Skeletal muscle tissue (tissue), 4 donors: ENCODE results near the gene KCNK7. TPM values are rescaled to one million over a fixed set of nuclear protein-coding genes. Genes with fewer than 3 reads are reported as not detected.

Source experiments
- H3K27ac ChIP-seq: one replicate; pipeline ENCODE4 v1.7.0; 2013; ENCODE audit warnings: mild to moderate bottlenecking, low read depth, low read length, inconsistent platforms
- H3K27me3 ChIP-seq, 3 donors: one replicate each; pipeline ENCODE4 v1.7.0; 2013; ENCODE audit warnings: low read length in 3 of 3; ENCODE audit not compliant: control insufficient read depth in 3 of 3, insufficient read depth in 3 of 3
- H3K36me3 ChIP-seq, 3 donors: one replicate each; pipeline ENCODE4 v1.7.0; 2013; ENCODE audit warnings: low read length in 3 of 3; ENCODE audit not compliant: control insufficient read depth in 3 of 3, insufficient read depth in 3 of 3
- H3K4me1 ChIP-seq, 3 donors: one replicate each; pipeline ENCODE4 v1.7.0; 2013; ENCODE audit warnings: low read length in 3 of 3, mild to moderate bottlenecking in 3 of 3; ENCODE audit not compliant: control insufficient read depth in 3 of 3, insufficient read depth in 3 of 3
- H3K4me3 ChIP-seq, 3 donors: one replicate each; pipeline ENCODE4 v1.7.0; 2013; ENCODE audit warnings: low read length in 3 of 3
- H3K9ac ChIP-seq, 3 donors: one replicate each; pipeline ENCODE4 v1.7.0; 2013; ENCODE audit warnings: low read length in 3 of 3, mild to moderate bottlenecking in 3 of 3, moderate library complexity in 2 of 3, low read depth in 1 of 3
- H3K9me3 ChIP-seq, 3 donors: one replicate each; pipeline ENCODE4 v1.7.0; 2013; ENCODE audit warnings: low read length in 3 of 3; ENCODE audit not compliant: control insufficient read depth in 3 of 3
- total RNA-seq: library from RNA; depleted of rRNA; stranded (reverse); fragments of >200 nt; gene quantifications from one replicate; pipeline ENCODE4 v1.2.3, GENCODE V29; 2014
- donor health status: Osteomylitis.

Gene KCNK7
- total RNA-seq, 1 donor from 2014 or later, result not detected

- H3K27ac ChIP-seq, result peak overlapping the region; percentile 97
- H3K36me3 ChIP-seq, result peaks cover 34 to 42% (median 40%) of the 10 kb centered on the region in 3 donors
- H3K4me3 ChIP-seq, result peak overlapping the region in 1 of 3 donors; percentile 13
- H3K4me1 ChIP-seq, result peaks cover 69 to 84% (median 80%) of the 10 kb centered on the region in 3 donors
- peak overlapping the region in 1 of 3 donors; percentile 16 for H3K9ac ChIP-seq
- no peaks in the 10 kb centered on the region for H3K27me3 ChIP-seq
- H3K9me3 ChIP-seq, result no peaks in the 10 kb centered on the region
Observed at GRCh38 chr11:65589444-65590239, 6.0 kb downstream of the KCNK7 start.

GRCh38 chr11:65588199-65589054, 7.2 kb downstream of the KCNK7 start:
- Histone ChIP-seq H3K27me3 (no peaks in the 10 kb centered on the region), H3K27ac (peak overlapping the region; percentile 97), H3K4me1 (peaks cover 60 to 85% (median 81%) of the 10 kb centered on the region in 3 donors), H3K9ac (peak overlapping the region; percentile 69 to 87 (median 71)), H3K9me3 (no peaks in the 10 kb centered on the region), H3K36me3 (peaks cover 41 to 52% (median 51%) of the 10 kb centered on the region in 3 donors), H3K4me3 (peak overlapping the region; percentile 26 to 60 (median 59))

GRCh38 chr11:65586676-65587075, 8.9 kb downstream of the KCNK7 start:
- H3K36me3 ChIP-seq, result peaks cover 50 to 56% (median 56%) of the 10 kb centered on the region in 3 donors
- peak overlapping the region in 2 of 3 donors; percentile 69 to 87 for H3K9ac ChIP-seq
- H3K9me3 ChIP-seq, result no peaks in the 10 kb centered on the region
- H3K27me3 ChIP-seq, result no peaks in the 10 kb centered on the region
- H3K4me3 ChIP-seq, result peak overlapping the region in 2 of 3 donors; percentile 17 to 36
- peak overlapping the region; percentile 97 for H3K27ac ChIP-seq
- peaks cover 50 to 87% (median 75%) of the 10 kb centered on the region in 3 donors for H3K4me1 ChIP-seq

- Histone ChIP-seq H3K9me3 (no peaks in the 10 kb centered on the region), H3K27me3 (no peaks in the 10 kb centered on the region), H3K4me3 (peak overlapping the region in 2 of 3 donors; percentile 11 to 17)
Observed at GRCh38 chr11:65586247-65586630, 9.4 kb downstream of the KCNK7 start.

GRCh38 chr11:65585396-65586246, 10.0 kb downstream of the KCNK7 start:
- Histone ChIP-seq H3K4me3 (peak overlapping the region in 2 of 3 donors; percentile 11 to 17), H3K9ac (peak overlapping the region; percentile 52 to 87 (median 69)), H3K9me3 (no peaks in the 10 kb centered on the region), H3K36me3 (peaks cover 56 to 62% (median 62%) of the 10 kb centered on the region in 3 donors), H3K27me3 (no peaks in the 10 kb centered on the region), H3K4me1 (peaks cover 50 to 96% (median 79%) of the 10 kb centered on the region in 3 donors), H3K27ac (peak overlapping the region; percentile 97)

More at GRCh38 chr11:65586247-65586630, 9.4 kb downstream of the KCNK7 start:
- Histone ChIP-seq H3K27ac (peak overlapping the region; percentile 97), H3K4me1 (peaks cover 50 to 91% (median 76%) of the 10 kb centered on the region in 3 donors), H3K36me3 (peaks cover 51 to 58% (median 57%) of the 10 kb centered on the region in 3 donors), H3K9ac (peak overlapping the region; percentile 52 to 87 (median 69))

- Histone ChIP-seq H3K36me3 (peaks cover 56 to 64% (median 62%) of the 10 kb centered on the region in 3 donors), H3K27ac (peak overlapping the region; percentile 7), H3K4me1 (peaks cover 43 to 96% (median 81%) of the 10 kb centered on the region in 3 donors), H3K9me3 (no peaks in the 10 kb centered on the region), H3K27me3 (no peaks in the 10 kb centered on the region), H3K9ac (peak overlapping the region in 1 of 3 donors; percentile 25), H3K4me3 (no peak overlapping the region)
Observed at GRCh38 chr11:65584723-65585171, 10.9 kb downstream of the KCNK7 start.

- Histone ChIP-seq H3K4me3 (peak overlapping the region in 1 of 3 donors; percentile 2), H3K27me3 (no peaks in the 10 kb centered on the region), H3K36me3 (peaks cover 58 to 68% (median 66%) of the 10 kb centered on the region in 3 donors), H3K27ac (peak overlapping the region; percentile 15), H3K9ac (peak overlapping the region in 1 of 3 donors; percentile 25), H3K4me1 (peaks cover 43 to 96% (median 80%) of the 10 kb centered on the region in 3 donors), H3K9me3 (no peaks in the 10 kb centered on the region)
Observed at GRCh38 chr11:65584106-65584505, 11.5 kb downstream of the KCNK7 start.

- H3K27ac ChIP-seq, result peak overlapping the region; percentile 76
- H3K27me3 ChIP-seq, result no peaks in the 10 kb centered on the region
- H3K4me3 ChIP-seq, result no peak overlapping the region
- H3K9me3 ChIP-seq, result no peaks in the 10 kb centered on the region
- peaks cover 60 to 71% (median 68%) of the 10 kb centered on the region in 3 donors for H3K36me3 ChIP-seq
- peaks cover 44 to 96% (median 80%) of the 10 kb centered on the region in 3 donors for H3K4me1 ChIP-seq
- H3K9ac ChIP-seq, result no peak overlapping the region
Observed at GRCh38 chr11:65583589-65583988, 12.0 kb downstream of the KCNK7 start.

- Histone ChIP-seq H3K9ac (peak overlapping the region; percentile 16 to 63 (median 33)), H3K4me3 (no peak overlapping the region), H3K27me3 (no peaks in the 10 kb centered on the region), H3K4me1 (peaks cover 44 to 95% (median 79%) of the 10 kb centered on the region in 3 donors), H3K27ac (peak overlapping the region; percentile 76), H3K36me3 (peaks cover 65 to 75% (median 73%) of the 10 kb centered on the region in 3 donors), H3K9me3 (no peaks in the 10 kb centered on the region)
Observed at GRCh38 chr11:65581928-65582327, 13.7 kb downstream of the KCNK7 start.
